K562 (cell line): ENCODE measurements around the gene PTPRR. TPM values are rescaled to one million over a fixed set of nuclear protein-coding genes. Genes with fewer than 3 reads are reported as not detected.

Experiments used
- ATAC-seq: fragments of 200-7000 bp; cut with Tn5 transposase; 3 replicates; pipeline ENCODE4 v1.9.1; 2020; ENCODE audit warnings: moderate library complexity
- BruUV-seq: library from RNA; stranded (reverse); fragments of 400-500 nt; replicated peaks from 2 replicates; lab custom pipeline; 2021; lab: Mats Ljungman, UMichigan
- CTCF ChIA-PET: fragments of 300-600 bp; formaldehyde crosslinking; extraction: SDS; loops from one replicate; lab custom pipeline; 2021; ENCODE audit warnings: low intra/inter-chr PET ratio; lab: Yijun Ruan, JAX
- POLR2A ChIA-PET: fragments of 300-600, 350-650 bp; sonication (Branson Sonifier 250); formaldehyde crosslinking; extraction: SDS; loops from one replicate; lab custom pipeline; 2021; ENCODE audit warnings: antibody characterized with exemption, inconsistent platforms; lab: Yijun Ruan, JAX
- DNase-seq, 4 experiments: peaks; one replicate each; pipeline versions ENCODE4 v3.0.0 to v3.0.0-alpha.2; 2011 to 2018; ENCODE audit warnings: low spot score in 3 of 4, mixed read lengths in 3 of 4; ENCODE audit errors: extremely low read depth in 1 of 4
- FAIRE-seq: peaks from 2 replicates; lab custom pipeline; 2011; peaks lifted over from hg19 to GRCh38; lab: Jason Lieb, UNC
- H2AFZ ChIP-seq: 2 replicates; pipeline ENCODE4 v1.6.0; 2011; ENCODE audit warnings: low read depth, low read length, control low read depth, inconsistent platforms
- H3K27ac ChIP-seq: fragments of 200-600 bp; 3 replicates; pipeline ENCODE4 v1.8.0; 2011; ENCODE audit warnings: low read depth, mild to moderate bottlenecking, control low read depth, inconsistent platforms, low read length, moderate library complexity, mixed read lengths; ENCODE audit errors: extremely low read depth
- H3K27me3 ChIP-seq, 2 experiments: fragments of 300-600 bp in 1 of 2; 2 replicates in 1 of 2; 3 replicates in 1 of 2; pipeline versions ENCODE4 v1.6.0 to v1.8.0; 2011; ENCODE audit warnings: inconsistent platforms in 2 of 2, low read length in 2 of 2, mild to moderate bottlenecking in 1 of 2, mixed read lengths in 1 of 2, moderate library complexity in 1 of 2; ENCODE audit not compliant: control insufficient read depth in 2 of 2, insufficient read depth in 2 of 2
- H3K36me3 ChIP-seq: fragments of 300-600 bp; 3 replicates; pipeline ENCODE4 v1.8.0; 2011; ENCODE audit warnings: mild to moderate bottlenecking, low read length, inconsistent platforms; ENCODE audit not compliant: control insufficient read depth, insufficient read depth
- H3K4me1 ChIP-seq, 2 experiments: fragments of 200-600 bp in 1 of 2; replicated peaks in 1 of 2; 2 replicates in 1 of 2; 3 replicates in 1 of 2; pipeline versions ENCODE4 v1.5.1 to v1.8.0; 2011; ENCODE audit warnings: inconsistent platforms in 2 of 2, low read length in 2 of 2, mild to moderate bottlenecking in 1 of 2, mixed read lengths in 1 of 2, moderate library complexity in 1 of 2; ENCODE audit not compliant: control insufficient read depth in 2 of 2, insufficient read depth in 2 of 2
- H3K4me2 ChIP-seq: 2 replicates; pipeline ENCODE4 v1.6.1; 2011; ENCODE audit warnings: low read length, control low read depth, inconsistent platforms, mixed read lengths; ENCODE audit not compliant: insufficient read depth
- H3K4me3 ChIP-seq: fragments of 200-600 bp; sonication (generic), shearing (Covaris generic); 2 replicates; pipeline ENCODE4 v1.5.1; 2016; ENCODE audit warnings: control low read depth, inconsistent platforms
- H3K79me2 ChIP-seq: fragments of 200-600 bp; 3 replicates; pipeline ENCODE4 v1.8.0; 2011; ENCODE audit warnings: low read length, inconsistent platforms; ENCODE audit not compliant: control insufficient read depth, insufficient read depth
- H3K9ac ChIP-seq, 2 experiments: 2 replicates each; pipeline versions ENCODE4 v1.6.0 to v1.6.1; 2011; ENCODE audit warnings: low read depth in 2 of 2, low read length in 2 of 2, control low read depth in 1 of 2, inconsistent platforms in 1 of 2, mild to moderate bottlenecking in 1 of 2, mixed read lengths in 1 of 2; ENCODE audit not compliant: insufficient read depth in 1 of 2
- H3K9me1 ChIP-seq: one replicate; pipeline ENCODE4 v1.6.0; 2011; ENCODE audit warnings: inconsistent platforms, mild to moderate bottlenecking, low read length, moderate library complexity; ENCODE audit not compliant: control insufficient read depth, insufficient read depth
- H3K9me3 ChIP-seq: replicated peaks from 2 replicates; pipeline ENCODE4 v1.5.1; 2011; ENCODE audit warnings: low read depth, low read length, inconsistent platforms; ENCODE audit not compliant: control insufficient read depth, insufficient read depth
- H4K20me1 ChIP-seq: replicated peaks from 2 replicates; pipeline ENCODE4 v1.6.1; 2011; ENCODE audit warnings: low read length, inconsistent platforms, mixed read lengths; ENCODE audit not compliant: control insufficient read depth, insufficient read depth
- ARID1B ChIP-seq: fragments of 450-650 bp; IDR thresholded peaks from 2 replicates; pipeline ENCODE4 v1.6.1; 2016; ENCODE audit warnings: antibody characterized with exemption, mild to moderate bottlenecking, inconsistent platforms
- CBFA2T2 ChIP-seq: fragments of 450-650 bp; conservative IDR thresholded peaks from 2 replicates; pipeline ENCODE4 v1.6.1; 2017; ENCODE audit warnings: mild to moderate bottlenecking
- CBFA2T3 ChIP-seq: fragments of 450-650 bp; IDR thresholded peaks from 2 replicates; pipeline ENCODE4 v1.6.1; 2017
- DPF2 ChIP-seq: fragments of 450-650 bp; IDR thresholded peaks from 2 replicates; pipeline ENCODE4 v1.6.1; 2016
- EP300 ChIP-seq: IDR thresholded peaks from 2 replicates; pipeline ENCODE4 v1.6.1; 2012; ENCODE audit warnings: low read length, improper control_type of control experiment
- GABPA ChIP-seq: fragments of 200-800 bp; sonication (Bioruptor generic); conservative IDR thresholded peaks from 2 replicates; pipeline ENCODE4 v1.6.1; 2016; ENCODE audit warnings: low read depth, missing genetic modification characterization, missing compliant biosample characterization
- SMARCE1 ChIP-seq: fragments of 450-650 bp; IDR thresholded peaks from 2 replicates; pipeline ENCODE4 v1.7.1; 2016; ENCODE audit warnings: mild to moderate bottlenecking
- TAL1 ChIP-seq: fragments of 450-650 bp; IDR thresholded peaks from 2 replicates; pipeline ENCODE4 v1.6.1; 2016; ENCODE audit warnings: mild to moderate bottlenecking
- ZZZ3 ChIP-seq: fragments of 450-650 bp; IDR thresholded peaks from 2 replicates; pipeline ENCODE4 v1.6.1; 2016; ENCODE audit warnings: antibody characterized with exemption, mild to moderate bottlenecking, moderate library complexity
- WGBS: fragments of 100-300 bp; shearing (Covaris generic); methylation state at CpG from one replicate; pipeline ENCODE4 v1.1.6; 2016; ENCODE audit warnings: low coverage, mixed read lengths; ENCODE audit not compliant: insufficient coverage; ENCODE audit errors: missing lambda C conversion rate; 5-methylcytosine and 5-hydroxymethylcytosine counted together
- in situ Hi-C: fragments of 300-500 bp; cut with MboI; formaldehyde crosslinking; loops from 4 replicates; pipeline ENCODE4 v1.15.0; 2018; ENCODE audit warnings: inconsistent platforms, mixed read lengths
- intact Hi-C: fragments of 100-400 bp; cut with micrococcal nuclease; formaldehyde crosslinking; loops from 2 replicates; pipeline ENCODE4 v1.14.2; 2022
- polyA plus RNA-seq, 8 experiments: library from polyadenylated mRNA; depleted of rRNA in 4 of 8; stranded (reverse) in 5 of 8; unstranded in 3 of 8; fragments of >200 nt; fragmentation: Nextera tagmentation in 2 of 8; fragmentation: Illumina TruSeq in 1 of 8; extraction: Ambion mirVana in 2 of 8; extraction: Trizol in 1 of 8; gene quantifications; 2 replicates each; pipeline versions ENCODE4 v1.2.1 to v1.2.3, GENCODE V29; 2011 to 2014; ENCODE audit warnings: inconsistent platforms in 1 of 8, missing spikeins in 1 of 8
- total RNA-seq, 7 experiments: library from RNA; depleted of rRNA in 6 of 7; stranded (reverse); fragments of >200 nt in 6 of 7; fragmentation: Illumina TruSeq in 2 of 7; extraction: Trizol in 2 of 7; gene quantifications; 2 replicates each; pipeline versions ENCODE4 v1.2.1 to v1.2.3, GENCODE V29; 2011 to 2021; ENCODE audit warnings: low replicate concordance in 1 of 7

Gene PTPRR
- total and polyA plus RNA-seq, 9 of the 15 experiments (the other 6 are each of a cell fraction or from before 2014, with no cell fraction given) = 6.6 to 41.7 (median 12.3) TPM

DNA sequence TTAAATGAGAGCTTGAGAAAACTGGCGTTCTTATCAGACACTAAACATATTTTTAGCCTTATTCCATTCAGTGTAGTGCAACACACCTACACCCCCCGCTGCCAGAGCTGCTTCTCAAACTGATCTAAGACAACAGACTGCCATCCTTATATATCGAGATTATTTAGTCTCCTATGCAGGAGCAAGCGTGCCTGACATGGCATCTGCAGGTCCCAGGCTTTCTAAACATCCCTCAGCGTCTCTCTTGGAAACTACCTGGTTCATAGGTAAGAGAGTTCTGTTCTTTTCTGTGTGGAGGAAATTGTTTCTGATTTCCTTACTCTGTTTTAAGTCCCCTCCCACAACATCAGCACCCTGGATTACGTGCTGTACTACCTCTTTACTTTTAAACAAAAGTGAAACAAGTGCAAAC lies 166.2 kb downstream of the PTPRR start:
- Histone ChIP-seq H3K4me1 (peaks cover 3 to 15% of the 10 kb centered on the region in 2 experiments; a peak in 4 of 5 replicates), H3K4me3 (peak overlapping the region; percentile 17), H2AFZ (peak overlapping the region; percentile 73), H3K27ac (peak overlapping the region; percentile 18; the same call in 1 of the 3 replicates), H3K9ac (peak overlapping the region; percentile 14 to 45; a peak in 2 of 4 replicates), H3K79me2 (no peaks in the 10 kb centered on the region), H3K27me3 (no peaks in the 10 kb centered on the region), H3K4me2 (peak overlapping the region; percentile 72), H4K20me1 (no peaks in the 10 kb centered on the region), H3K9me1 (no peaks in the 10 kb centered on the region), H3K36me3 (no peaks in the 10 kb centered on the region), H3K9me3 (no peaks in the 10 kb centered on the region)
- ATAC-seq = peak; percentile 71
- in situ Hi-C loops (no loop called here), intact Hi-C loops (no loop called here)
- peak; percentile 81 for FAIRE-seq
- POLR2A ChIA-PET = interaction anchor here (0.6 kb wide), 1 partner anchor 9 kb away, joined by 3 read pairs; no protein-coding TSS in a partner anchor
- WGBS = 0% methylated on average over 6 of the region's 6 CpGs
- no TSS peak for BruUV-seq
- CTCF ChIA-PET = no interaction called here
- DNase-seq = peak; percentile 42 to 64 (median 44)
- peak; percentile 29; the same call in 1 of the 2 replicates for TF ChIP-seq TAL1
- no peak for TF ChIP-seq GABPA (tag)
- TF ChIP-seq SMARCE1 = no peak
- peak; percentile 51 for TF ChIP-seq ARID1B
- 0 out of 2 replicates have a peak, but pooled peaks have one; percentile 32 for TF ChIP-seq CBFA2T2
- peak; percentile 63 for TF ChIP-seq CBFA2T3
- TF ChIP-seq DPF2 = 0 out of 2 replicates have a peak, but pooled peaks have one; percentile 28
- 0 out of 2 replicates have a peak, but pooled peaks have one; percentile 20 for TF ChIP-seq EP300
- no peak for TF ChIP-seq ZZZ3
